GM12874 (cell line): ENCODE measurements around the gene CCDC122.

Experiments used
- CTCF ChIP-seq: IDR thresholded peaks from 2 replicates; pipeline ENCODE4 v1.5.1; 2011; ENCODE audit warnings: low read depth, mild to moderate bottlenecking, control low read depth, low read length, moderate library complexity; ENCODE audit not compliant: insufficient read depth

CCDC122 gene

GRCh38 chr13:43883631-43884030 lies 4.1 kb upstream of the CCDC122 start:
- no peak for TF ChIP-seq CTCF

DNA sequence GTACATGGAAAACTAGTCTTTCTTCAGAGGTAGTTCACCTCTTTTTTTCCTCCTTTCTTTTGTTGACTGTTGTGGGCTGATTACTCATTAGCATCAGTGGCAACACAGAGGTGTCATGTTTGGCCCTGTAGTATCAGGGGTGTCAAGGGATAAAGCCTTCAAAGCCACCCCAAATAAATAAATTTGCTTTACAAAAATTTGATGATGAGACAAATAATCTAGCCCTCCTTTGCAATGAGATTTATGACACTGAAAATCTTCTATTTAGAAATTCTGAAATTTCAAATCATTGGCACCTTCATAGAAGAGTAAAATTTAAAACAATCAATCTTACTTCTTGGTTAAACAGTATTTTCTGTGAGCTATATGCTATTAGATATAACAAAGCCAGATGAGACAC lies 2.0 kb upstream of the CCDC122 start:
- no peak for TF ChIP-seq CTCF

- no peak for TF ChIP-seq CTCF
Measured at GRCh38 chr13:43880926-43881325, 1.4 kb upstream of the CCDC122 start.

- TF ChIP-seq CTCF: no peak
Measured at GRCh38 chr13:43880214-43880855, 795 bp upstream of the CCDC122 start.

DNA sequence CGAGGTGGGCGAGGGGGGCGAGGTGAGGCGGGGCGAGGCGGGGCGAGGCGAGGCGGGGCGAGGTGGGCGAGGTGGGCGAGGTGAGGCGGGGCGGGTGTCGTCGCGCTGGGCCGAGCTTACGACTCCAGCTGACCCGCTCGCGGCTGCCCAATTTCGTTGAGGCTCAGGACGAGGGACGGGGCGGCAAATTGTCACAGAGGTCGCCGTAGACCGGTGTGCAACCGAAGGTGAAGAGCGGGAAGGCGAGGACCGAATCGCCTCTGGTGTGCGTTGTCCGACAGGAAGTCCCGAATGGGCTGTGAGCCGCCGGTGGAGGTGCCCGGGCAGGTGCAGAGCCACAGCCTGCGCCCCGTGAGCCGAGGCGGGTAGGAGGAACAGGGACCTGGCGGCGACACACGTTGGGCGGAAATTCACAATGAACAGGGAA lies 228 bp upstream of the CCDC122 start, which contains the start of gene LACC1:
TSS of gene LACC1 (plus strand) at position 150 of the 427 bp plus-strand sequence. CDS start 1,082 bp downstream, outside the sequence.
- no peak for TF ChIP-seq CTCF

- no peak for TF ChIP-seq CTCF
Measured at GRCh38 chr13:43877766-43878165, 1.8 kb downstream of the CCDC122 start.

DNA sequence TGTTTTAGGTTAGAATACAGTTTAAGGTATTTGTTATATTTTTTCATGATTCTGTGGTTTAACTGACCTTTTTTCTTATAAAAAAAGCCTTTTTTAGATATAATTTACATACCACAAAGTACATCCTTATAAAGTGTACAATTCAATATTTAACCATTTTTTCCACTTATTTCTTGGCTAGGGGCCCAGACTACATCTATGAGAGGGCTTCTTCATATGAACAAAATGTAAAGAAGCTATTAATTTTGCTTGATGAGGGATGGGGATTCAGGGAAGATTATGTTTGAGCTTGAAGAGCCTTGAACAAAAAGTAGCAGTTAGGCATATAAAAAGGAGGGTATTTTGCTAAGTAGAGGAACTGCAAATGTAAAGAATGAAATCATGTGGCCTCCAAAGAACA lies 2.2 kb downstream of the CCDC122 start:
- TF ChIP-seq CTCF: no peak
